GM19035 (cell line): Measurements from ENCODE around the gene ATP11A.
"Not testable (repeated sequence)": the region's sequence is repeated elsewhere in the genome, so short reads cannot be mapped to it uniquely, and the experiment has no call there.

Source experiments
- ATAC-seq: cut with Tn5 transposase; IDR thresholded peaks from one replicate; pipeline ENCODE4 v1.9.1; 2021; ENCODE audit not compliant: unreplicated experiment

Gene ATP11A

DNA sequence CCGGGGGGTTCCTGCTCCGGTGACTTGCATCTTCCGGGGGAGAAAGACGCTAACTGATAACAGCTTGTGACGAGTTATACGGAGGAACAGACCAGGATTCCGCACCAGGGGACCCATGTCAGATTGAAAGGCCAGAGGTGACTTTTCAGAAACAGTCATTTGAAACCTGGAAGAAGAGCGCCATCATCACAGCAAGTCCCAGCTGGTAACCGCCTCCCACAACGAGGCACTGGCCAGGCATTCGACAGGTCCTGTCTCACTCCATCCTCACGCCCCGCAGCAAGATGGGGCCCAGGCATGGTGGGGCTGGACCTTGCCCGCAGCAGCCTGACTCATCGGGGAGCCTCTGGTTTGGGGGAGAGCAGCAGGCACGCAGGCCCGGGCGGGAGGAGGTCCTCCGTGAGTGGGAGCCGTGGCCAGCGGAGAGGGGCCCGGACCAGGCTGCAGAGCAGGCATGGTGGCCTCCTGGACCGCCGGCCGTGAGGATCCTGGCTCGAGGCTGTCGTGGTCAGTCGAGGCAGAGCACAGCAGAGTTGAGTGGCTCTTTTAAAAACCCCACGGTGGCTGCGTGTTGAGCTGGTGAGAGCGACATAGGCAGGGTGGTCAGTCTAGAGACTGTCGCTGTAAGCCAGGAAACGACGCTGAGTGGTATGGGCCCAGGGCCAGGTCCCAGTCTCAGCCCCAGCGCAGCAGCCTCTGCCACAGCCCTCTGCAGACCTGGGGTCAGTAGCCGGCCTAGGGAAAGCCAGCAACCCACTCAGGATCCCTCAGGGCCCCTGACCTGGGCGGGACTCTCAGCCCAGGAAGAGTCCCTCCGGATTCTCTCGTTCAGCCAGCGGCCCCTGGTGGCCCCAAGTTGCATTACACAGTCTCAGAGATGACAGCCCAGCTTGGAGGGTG is 184.3 kb downstream of the ATP11A start:
- ATAC-seq, result peak; percentile 89

DNA sequence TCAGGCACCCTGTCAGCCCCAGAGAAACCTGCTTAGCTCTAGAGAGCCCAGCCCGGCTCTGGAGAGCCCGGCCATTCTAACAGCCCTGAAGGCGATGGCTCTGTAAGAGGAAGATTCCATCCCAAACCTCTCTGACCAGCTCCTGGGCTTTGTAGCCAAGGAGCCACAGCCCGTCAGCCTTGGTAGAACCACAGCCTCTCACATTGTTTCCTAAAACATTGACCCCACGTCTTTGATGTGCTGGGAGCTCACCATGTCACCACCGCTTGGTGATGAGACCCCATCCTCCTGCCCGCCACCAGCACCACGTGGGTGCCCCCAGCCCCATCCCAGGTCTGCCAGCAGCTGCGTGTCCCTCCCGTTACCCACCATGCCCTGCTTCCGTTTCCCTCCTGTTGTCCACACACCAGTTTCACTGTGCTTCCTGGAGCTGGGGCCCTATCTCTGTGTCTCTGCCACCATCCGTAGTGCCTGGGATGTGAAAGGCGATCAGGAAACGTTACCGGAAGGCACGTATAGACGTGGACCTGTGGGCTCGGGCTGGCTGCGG is 185.0 kb downstream of the ATP11A start:
- ATAC-seq, result no peak

GRCh38 chr13:112875627-112876026 is 185.8 kb downstream of the ATP11A start:
- ATAC-seq, result no peak

DNA sequence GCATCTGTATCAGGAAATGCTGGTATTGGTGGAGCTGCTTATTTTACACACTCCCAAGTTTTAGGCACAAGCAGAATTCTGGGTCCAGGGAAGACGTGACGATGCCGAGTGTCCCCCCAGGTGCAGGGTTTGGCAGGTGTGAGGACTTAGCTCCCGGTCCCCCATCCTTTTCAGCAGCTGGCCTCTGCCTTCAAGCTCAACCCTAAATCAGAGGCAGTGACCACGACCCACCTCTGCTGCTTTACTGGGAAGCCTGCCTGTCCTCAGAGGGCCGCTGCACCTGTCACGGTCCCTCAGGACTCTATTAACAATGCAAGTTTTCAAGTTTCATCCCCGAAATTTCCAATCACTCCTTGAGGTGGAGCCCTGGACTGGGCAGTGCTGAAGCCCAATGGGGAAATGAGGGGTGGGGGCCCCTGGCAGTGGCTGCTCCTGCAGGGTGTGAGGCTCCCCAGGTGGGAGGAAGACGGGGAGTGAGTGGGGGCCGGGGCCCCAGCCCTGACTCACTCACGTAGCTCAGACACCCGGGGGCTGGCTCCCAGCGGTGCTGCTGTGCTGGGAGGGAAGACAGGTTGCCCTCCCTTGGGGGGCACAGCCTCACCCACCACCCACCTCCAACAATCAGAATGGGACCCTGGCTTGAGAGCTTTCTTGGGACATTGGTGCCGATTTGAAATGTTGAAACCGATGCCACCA is 186.6 kb downstream of the ATP11A start:
- no peak for ATAC-seq

DNA sequence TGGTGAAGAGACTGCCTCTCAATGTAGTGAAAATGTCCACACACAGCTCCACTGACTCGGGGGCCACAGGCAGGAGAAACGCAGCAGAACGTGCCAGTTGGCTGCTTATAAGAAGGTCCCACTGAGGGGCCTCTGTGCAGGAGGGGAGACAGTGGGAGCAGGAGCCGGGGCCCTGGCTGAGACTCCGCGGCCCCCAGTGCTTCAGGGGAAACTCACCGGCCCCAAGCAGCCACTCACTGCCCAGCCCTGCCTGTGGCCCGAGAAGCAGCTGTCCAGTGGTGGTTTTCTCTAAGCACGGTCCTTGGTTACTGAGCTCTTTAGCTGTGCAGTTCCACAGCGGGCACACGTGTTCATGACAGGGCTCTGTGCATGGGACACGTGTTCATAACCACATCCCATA is 187.2 kb downstream of the ATP11A start:
- no peak for ATAC-seq

GRCh38 chr13:112877539-112877938 is 187.7 kb downstream of the ATP11A start:
- ATAC-seq, result no peak

DNA sequence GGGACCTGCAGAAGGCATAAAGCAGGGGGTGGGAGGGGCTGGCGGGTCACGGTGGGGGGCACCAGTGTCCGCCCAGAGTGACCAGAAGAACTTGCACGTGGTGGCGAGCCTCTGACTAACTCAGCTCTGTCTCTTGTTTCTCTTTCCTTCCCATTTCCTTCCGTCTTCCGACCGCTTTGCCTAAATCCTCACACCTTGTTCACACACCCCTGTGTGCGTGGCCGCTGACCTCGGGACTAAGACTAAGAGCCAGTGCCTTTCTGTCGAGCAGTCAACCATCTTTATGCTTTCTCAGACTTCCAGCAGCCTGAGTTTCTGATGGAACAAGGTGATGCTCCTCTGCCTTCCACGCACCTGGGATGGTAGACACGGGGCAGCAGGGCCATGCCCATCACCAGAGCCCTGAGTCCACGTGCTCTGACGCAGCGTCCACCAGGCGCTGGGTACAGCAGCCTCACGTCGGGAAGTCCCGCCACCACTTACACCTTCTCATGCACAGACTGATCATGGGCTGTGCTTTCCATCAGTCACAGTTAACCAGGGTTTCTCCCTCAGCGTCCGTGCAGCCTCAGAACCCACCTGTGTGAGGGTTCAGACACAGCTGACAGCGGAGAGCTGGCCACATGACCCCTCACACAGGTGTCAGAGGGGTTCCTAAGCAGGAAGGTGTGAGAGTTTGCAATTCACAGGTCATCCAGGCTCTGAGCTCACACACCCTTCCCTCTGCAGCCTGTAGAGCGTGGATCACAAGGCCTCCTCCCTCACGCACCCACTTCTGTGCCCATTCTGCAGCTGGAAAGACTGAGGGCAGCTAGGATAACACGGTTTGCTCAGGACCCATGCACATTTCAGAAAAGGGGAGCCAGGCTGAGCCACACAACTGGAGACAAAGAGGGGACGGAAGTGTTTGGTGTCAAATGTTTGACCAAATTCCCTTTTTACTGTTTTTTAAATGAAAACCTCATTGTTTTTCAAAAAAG is 188.4 kb downstream of the ATP11A start:
- ATAC-seq, result no peak

DNA sequence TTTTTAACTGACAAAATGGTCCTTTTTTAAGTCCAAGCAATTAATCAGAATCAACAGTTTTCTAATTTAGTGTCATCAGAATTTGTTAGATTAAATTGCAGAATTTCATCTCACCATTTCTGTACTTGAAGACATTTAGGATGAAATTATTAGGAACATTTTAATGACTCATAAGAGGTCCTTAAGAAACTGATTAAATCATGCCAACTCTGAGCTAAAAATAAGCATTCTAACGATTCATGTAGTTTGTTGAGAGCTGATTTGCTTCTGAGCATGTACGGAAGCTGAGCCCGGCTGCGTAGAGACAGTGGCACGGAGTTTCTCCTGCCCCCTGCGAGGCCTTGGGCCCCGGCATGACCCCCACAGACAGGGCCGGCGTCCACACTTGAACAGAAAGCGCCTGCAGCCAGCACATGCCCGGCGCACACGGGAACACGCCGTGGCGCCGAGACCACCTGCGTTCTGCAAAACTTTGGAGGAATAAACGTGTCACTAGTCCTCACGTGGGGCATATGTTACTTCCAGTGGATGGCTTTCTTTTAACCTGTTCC is 189.5 kb downstream of the ATP11A start:
- ATAC-seq, result no peak

DNA sequence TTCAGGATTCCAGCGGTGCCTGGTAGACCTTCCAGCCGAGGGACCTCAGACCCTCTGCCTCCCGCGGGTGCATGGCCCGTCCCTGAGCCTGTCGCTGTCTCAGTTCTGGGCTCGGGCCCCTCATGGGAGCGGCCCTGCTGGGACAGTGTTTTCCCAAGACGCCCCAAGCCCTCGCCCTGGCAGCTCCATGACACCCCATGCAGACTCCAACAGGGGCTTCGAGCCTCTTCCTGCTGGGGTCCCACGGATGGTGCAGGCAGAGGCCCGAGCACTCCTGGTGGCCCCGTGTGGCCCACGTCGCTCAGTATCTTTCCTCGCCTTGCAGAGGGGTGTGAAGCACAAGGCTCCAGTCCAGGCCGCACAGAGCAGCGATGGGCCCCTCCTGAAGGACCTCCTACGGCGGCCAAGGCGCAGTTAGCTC is 190.4 kb downstream of the ATP11A start:
- ATAC-seq, result no peak

GRCh38 chr13:112880976-112881540 is 191.2 kb downstream of the ATP11A start:
- no peak for ATAC-seq

- ATAC-seq, result no peak
These were observed 192.1 kb downstream of the ATP11A start for GRCh38 chr13:112881656-112882554.

DNA sequence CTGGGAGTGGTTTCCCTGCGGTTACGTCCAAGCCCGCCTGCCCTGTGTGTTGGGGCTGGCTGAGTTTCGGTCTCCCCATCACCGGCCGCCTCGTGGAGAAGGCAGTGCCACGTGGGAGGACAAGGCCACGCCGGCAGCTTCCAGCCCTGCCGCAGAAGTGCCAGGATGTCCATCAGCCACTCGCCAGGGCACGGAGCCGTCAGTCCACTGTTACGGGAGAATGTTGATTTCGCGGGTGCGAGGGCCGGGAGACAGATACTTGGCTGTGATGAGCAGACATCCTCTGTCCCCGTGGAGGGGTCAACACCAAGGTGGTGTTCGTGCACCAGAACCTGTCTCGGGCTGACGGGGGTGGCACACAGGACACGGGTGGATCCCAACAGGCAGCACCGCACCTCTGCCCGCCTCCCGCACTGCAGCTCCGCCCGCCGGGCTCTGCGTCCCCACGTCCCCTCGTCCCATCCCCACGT is 192.8 kb downstream of the ATP11A start:
- no peak for ATAC-seq

GRCh38 chr13:112883241-112883945 is 193.6 kb downstream of the ATP11A start:
- no peak for ATAC-seq

GRCh38 chr13:112884700-112885099 is 194.9 kb downstream of the ATP11A start:
- not testable (repeated sequence) for ATAC-seq

- no peak for ATAC-seq
These were observed 195.5 kb downstream of the ATP11A start for GRCh38 chr13:112885242-112885781.

GRCh38 chr13:112885782-112886268 is 196.0 kb downstream of the ATP11A start:
- ATAC-seq, result no peak

GRCh38 chr13:112887151-112887550 is 197.3 kb downstream of the ATP11A start:
- ATAC-seq, result no peak

GRCh38 chr13:112887557-112887991 is 197.7 kb downstream of the ATP11A start:
- no peak for ATAC-seq
